Measurements from ENCODE around the gene CYP1A2. TPM values are rescaled to one million over a fixed set of nuclear protein-coding genes. Genes with fewer than 3 reads are reported as not detected.
"Not testable (repeated sequence)": the region's sequence is repeated elsewhere in the genome, so short reads cannot be mapped to it uniquely, and the experiment has no call there.

CYP1A2 gene
- total RNA-seq, 2 donors from 2014 or later: not detected

GRCh38 chr15:74730619-74731316 lies 17.9 kb upstream of the CYP1A2 start:
- no peak for DNase-seq (ENCODE audit: low spot score)
- H3K4me1 ChIP-seq: peaks cover 0 to 18% of the 10 kb centered on the region in 2 donors
- H3K27me3 ChIP-seq: no peaks in the 10 kb centered on the region
- no peaks in the 10 kb centered on the region for H3K9me3 ChIP-seq
- H3K36me3 ChIP-seq: no peaks in the 10 kb centered on the region
- no peak for TF ChIP-seq CTCF (IDR thresholded peaks at IDR 0.05)
- no peak overlapping the region for H3K27ac ChIP-seq
- no peak overlapping the region for H3K4me3 ChIP-seq

GRCh38 chr15:74732846-74733245 lies 15.8 kb upstream of the CYP1A2 start:
- no peaks in the 10 kb centered on the region for H3K9me3 ChIP-seq
- no peak overlapping the region for H3K27ac ChIP-seq
- TF ChIP-seq CTCF (IDR thresholded peaks at IDR 0.05): no peak
- no peak overlapping the region for H3K4me3 ChIP-seq
- DNase-seq (ENCODE audit: low spot score): no peak
- no peaks in the 10 kb centered on the region for H3K27me3 ChIP-seq
- no peaks in the 10 kb centered on the region for H3K4me1 ChIP-seq
- H3K36me3 ChIP-seq: no peaks in the 10 kb centered on the region

- Histone ChIP-seq H3K4me3 (no peak overlapping the region), H3K4me1 (no peaks in the 10 kb centered on the region), H3K36me3 (no peaks in the 10 kb centered on the region), H3K27ac (no peak overlapping the region), H3K9me3 (no peaks in the 10 kb centered on the region), H3K27me3 (no peaks in the 10 kb centered on the region)
- no peak for DNase-seq (ENCODE audit: low spot score)
- TF ChIP-seq CTCF (IDR thresholded peaks at IDR 0.05): no peak
Measured at GRCh38 chr15:74733269-74733668, 15.4 kb upstream of the CYP1A2 start.

- DNase-seq (ENCODE audit: low spot score): no peak
- Histone ChIP-seq H3K9me3 (no peaks in the 10 kb centered on the region), H3K4me3 (no peak overlapping the region), H3K4me1 (no peaks in the 10 kb centered on the region), H3K27ac (no peak overlapping the region), H3K27me3 (no peaks in the 10 kb centered on the region), H3K36me3 (no peaks in the 10 kb centered on the region)
- no peak for TF ChIP-seq CTCF (IDR thresholded peaks at IDR 0.05)
Measured at GRCh38 chr15:74735305-74735704, 13.3 kb upstream of the CYP1A2 start.

GRCh38 chr15:74738239-74738638 lies 10.4 kb upstream of the CYP1A2 start:
- H3K4me3 ChIP-seq; H3K36me3 ChIP-seq; H3K27ac ChIP-seq; H3K27me3 ChIP-seq; H3K4me1 ChIP-seq; DNase-seq (ENCODE audit: low spot score); H3K9me3 ChIP-seq: not testable (repeated sequence)

- Histone ChIP-seq H3K27ac (no peak overlapping the region), H3K4me3 (no peak overlapping the region), H3K9me3 (peaks cover 0 to 6% of the 10 kb centered on the region in 2 donors), H3K36me3 (no peaks in the 10 kb centered on the region), H3K4me1 (no peaks in the 10 kb centered on the region), H3K27me3 (no peaks in the 10 kb centered on the region)
- TF ChIP-seq CTCF (IDR thresholded peaks at IDR 0.05): no peak
- no peak for DNase-seq (ENCODE audit: low spot score)
Measured at GRCh38 chr15:74742422-74742821, 6.2 kb upstream of the CYP1A2 start.

Data from right atrium auricular region (tissue), 2 donors.